Calu3 (cell line): ENCODE results near the gene IFRD2. TPM values are rescaled to one million over a fixed set of nuclear protein-coding genes. Genes with fewer than 3 reads are reported as not detected.

ENCODE experiments used
- BruUV-seq: library from RNA; stranded (reverse); fragments of 400-500 nt; replicated peaks from 2 replicates; lab custom pipeline; 2021; lab: Mats Ljungman, UMichigan
- CTCF ChIA-PET: fragments of 300-600 bp; sonication (Branson Sonifier 250); formaldehyde crosslinking; loops from one replicate; lab custom pipeline; 2022; ENCODE audit warnings: antibody characterized with exemption; lab: Charles Lee
- DNase-seq: peaks from one replicate; pipeline ENCODE4 v3.0.0; 2022
- H3K27ac Mint-ChIP-seq: one replicate; pipeline ENCODE4 v1.8.0; 2022; ENCODE audit warnings: mixed read lengths; ENCODE audit not compliant: unreplicated experiment
- H3K27me3 Mint-ChIP-seq: one replicate; pipeline ENCODE4 v1.8.0; 2022; ENCODE audit warnings: mixed read lengths; ENCODE audit not compliant: unreplicated experiment
- H3K36me3 Mint-ChIP-seq: one replicate; pipeline ENCODE4 v1.8.0; 2022; ENCODE audit warnings: mild to moderate bottlenecking, moderate library complexity, mixed read lengths; ENCODE audit not compliant: insufficient read depth, unreplicated experiment
- H3K4me1 Mint-ChIP-seq: one replicate; pipeline ENCODE4 v1.8.0; 2022; ENCODE audit warnings: mild to moderate bottlenecking, low read depth, mixed read lengths; ENCODE audit not compliant: unreplicated experiment
- H3K4me3 Mint-ChIP-seq: one replicate; pipeline ENCODE4 v1.8.0; 2022; ENCODE audit warnings: mild to moderate bottlenecking, low read depth, moderate library complexity, mixed read lengths; ENCODE audit not compliant: unreplicated experiment
- H3K9me3 Mint-ChIP-seq: one replicate; pipeline ENCODE4 v1.8.0; 2022; ENCODE audit warnings: low read depth, mixed read lengths; ENCODE audit not compliant: unreplicated experiment
- intact Hi-C: fragments of 100-400 bp; cut with micrococcal nuclease; formaldehyde crosslinking; loops from one replicate; pipeline ENCODE4 v1.10.0; 2022; ENCODE audit not compliant: unreplicated experiment
- total RNA-seq: library from RNA; stranded (reverse); gene quantifications from 2 replicates; pipeline ENCODE4 v1.2.3, GENCODE V29; 2022
- TF ChIP-seq, protein P1 (sequence below): fragments of 200-600 bp; IDR thresholded peaks from one replicate; pipeline ENCODE4 v1.8.0; 2022; ENCODE audit warnings: antibody characterized with exemption; ENCODE audit not compliant: unreplicated experiment

The IFRD2 gene
- total RNA-seq, 1 experiment from 2014 or later: 121 TPM

- CTCF ChIA-PET: no interaction called here
- intact Hi-C loops: loop anchor here (10.0 kb wide), 1 partner anchor 49 kb away; the partner anchor contains the start of genes HYAL2 and TUSC2
These were observed 16.1 kb downstream of the IFRD2 start for GRCh38 chr3:50275996-50276761.

DNA sequence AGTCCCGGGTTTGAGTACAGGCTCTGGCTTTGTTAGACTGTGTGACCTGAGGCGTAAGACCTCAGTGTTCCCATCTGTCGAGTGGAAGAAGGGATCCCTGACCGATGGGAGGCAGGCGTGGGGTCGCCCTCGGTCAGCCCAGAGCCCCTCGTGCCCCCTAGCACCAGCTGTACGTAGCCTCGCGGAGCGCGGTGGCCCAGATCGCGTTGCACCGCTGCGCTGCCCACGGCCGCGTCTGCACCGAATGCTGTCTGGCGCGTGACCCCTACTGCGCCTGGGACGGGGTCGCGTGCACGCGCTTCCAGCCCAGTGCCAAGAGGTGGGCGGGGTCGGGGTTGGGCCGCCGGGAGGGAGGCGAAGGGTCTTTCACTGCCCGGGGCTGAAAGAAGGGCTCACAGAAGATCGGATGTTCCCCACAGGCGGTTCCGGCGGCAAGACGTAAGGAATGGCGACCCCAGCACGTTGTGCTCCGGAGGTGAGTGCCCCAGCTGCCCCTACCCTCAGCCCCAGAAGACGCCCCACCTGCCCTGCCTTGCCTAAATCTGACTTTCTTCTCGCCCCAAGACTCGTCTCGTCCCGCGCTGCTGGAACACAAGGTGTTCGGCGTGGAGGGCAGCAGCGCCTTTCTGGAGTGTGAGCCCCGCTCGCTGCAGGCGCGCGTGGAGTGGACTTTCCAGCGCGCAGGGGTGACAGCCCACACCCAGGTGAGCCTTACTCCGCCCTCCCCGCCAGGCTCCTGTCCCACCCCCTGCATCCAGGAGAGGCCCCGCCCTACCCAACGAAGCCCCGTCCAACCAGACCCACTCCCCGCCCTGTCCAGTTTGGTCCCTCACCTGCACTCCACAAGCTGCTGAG, 16.9 kb downstream of the IFRD2 start:
- BruUV-seq: no TSS peak
- TF ChIP-seq, protein P1, sequence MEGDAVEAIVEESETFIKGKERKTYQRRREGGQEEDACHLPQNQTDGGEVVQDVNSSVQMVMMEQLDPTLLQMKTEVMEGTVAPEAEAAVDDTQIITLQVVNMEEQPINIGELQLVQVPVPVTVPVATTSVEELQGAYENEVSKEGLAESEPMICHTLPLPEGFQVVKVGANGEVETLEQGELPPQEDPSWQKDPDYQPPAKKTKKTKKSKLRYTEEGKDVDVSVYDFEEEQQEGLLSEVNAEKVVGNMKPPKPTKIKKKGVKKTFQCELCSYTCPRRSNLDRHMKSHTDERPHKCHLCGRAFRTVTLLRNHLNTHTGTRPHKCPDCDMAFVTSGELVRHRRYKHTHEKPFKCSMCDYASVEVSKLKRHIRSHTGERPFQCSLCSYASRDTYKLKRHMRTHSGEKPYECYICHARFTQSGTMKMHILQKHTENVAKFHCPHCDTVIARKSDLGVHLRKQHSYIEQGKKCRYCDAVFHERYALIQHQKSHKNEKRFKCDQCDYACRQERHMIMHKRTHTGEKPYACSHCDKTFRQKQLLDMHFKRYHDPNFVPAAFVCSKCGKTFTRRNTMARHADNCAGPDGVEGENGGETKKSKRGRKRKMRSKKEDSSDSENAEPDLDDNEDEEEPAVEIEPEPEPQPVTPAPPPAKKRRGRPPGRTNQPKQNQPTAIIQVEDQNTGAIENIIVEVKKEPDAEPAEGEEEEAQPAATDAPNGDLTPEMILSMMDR: no peak
- intact Hi-C loops: loop anchor here (10.0 kb wide), 1 partner anchor 49 kb away; the partner anchor contains the start of genes HYAL2 and TUSC2

More at GRCh38 chr3:50275996-50276761, 16.1 kb downstream of the IFRD2 start:
- no peak overlapping the region for H3K4me3 Mint-ChIP-seq
- no peak for DNase-seq
- no TSS peak for BruUV-seq
- no peaks in the 10 kb centered on the region for H3K9me3 Mint-ChIP-seq
- H3K27me3 Mint-ChIP-seq: no peaks in the 10 kb centered on the region
- TF ChIP-seq, protein P1: no peak
- H3K36me3 Mint-ChIP-seq: peaks cover 21% of the 10 kb centered on the region
- peaks cover 11% of the 10 kb centered on the region for H3K4me1 Mint-ChIP-seq
- no peak overlapping the region for H3K27ac Mint-ChIP-seq

DNA sequence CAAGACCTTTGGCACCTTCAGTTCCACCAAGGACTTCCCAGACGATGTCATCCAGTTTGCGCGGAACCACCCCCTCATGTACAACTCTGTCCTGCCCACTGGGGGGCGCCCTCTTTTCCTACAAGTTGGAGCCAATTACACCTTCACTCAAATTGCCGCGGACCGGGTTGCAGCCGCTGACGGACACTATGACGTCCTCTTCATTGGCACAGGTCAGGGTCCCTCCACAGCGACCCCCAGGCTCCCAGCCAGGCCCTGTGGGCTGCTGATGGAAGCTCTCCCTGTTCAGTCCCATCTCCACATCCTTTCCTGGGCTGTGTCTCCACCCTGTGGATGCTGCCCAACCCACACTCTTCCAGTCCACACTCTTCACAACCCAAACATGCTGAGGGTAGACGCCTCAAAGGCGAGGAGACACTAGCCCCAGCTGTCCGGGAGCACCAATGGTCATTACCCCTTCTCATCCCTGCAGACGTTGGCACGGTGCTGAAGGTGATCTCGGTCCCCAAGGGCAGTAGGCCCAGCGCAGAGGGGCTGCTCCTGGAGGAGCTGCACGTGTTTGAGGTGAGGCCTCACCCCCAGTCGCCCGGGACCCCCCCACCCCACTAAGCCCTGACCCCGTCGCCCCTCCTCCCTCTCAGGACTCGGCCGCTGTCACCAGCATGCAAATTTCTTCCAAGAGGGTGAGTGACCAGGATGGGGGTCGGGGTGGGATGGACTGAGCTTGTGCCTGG, 17.7 kb downstream of the IFRD2 start:
- CTCF ChIA-PET: no interaction called here
- Mint-ChIP-seq H3K27me3 (no peaks in the 10 kb centered on the region), H3K9me3 (no peaks in the 10 kb centered on the region), H3K27ac (peak overlapping the region; percentile 34), H3K4me3 (no peak overlapping the region), H3K4me1 (peaks cover 28% of the 10 kb centered on the region), H3K36me3 (peaks cover 31% of the 10 kb centered on the region)
- intact Hi-C loops: loop anchor here (10.0 kb wide), 1 partner anchor 50 kb away; the partner anchor contains the start of genes HYAL2 and TUSC2
- BruUV-seq: no TSS peak
- TF ChIP-seq, protein P1: peak; percentile 65
- peak; percentile 57 for DNase-seq

More for the DNA sequence above, 16.9 kb downstream of the IFRD2 start:
- Mint-ChIP-seq H3K27me3 (no peaks in the 10 kb centered on the region), H3K9me3 (no peaks in the 10 kb centered on the region), H3K4me3 (no peak overlapping the region), H3K27ac (no peak overlapping the region), H3K36me3 (peaks cover 22% of the 10 kb centered on the region), H3K4me1 (peaks cover 19% of the 10 kb centered on the region)
- CTCF ChIA-PET: no interaction called here
- DNase-seq: no peak

- no TSS peak for BruUV-seq
- peak overlapping the region; percentile 32 for H3K27ac Mint-ChIP-seq
- H3K4me3 Mint-ChIP-seq: peak overlapping the region; percentile 63
- no peaks in the 10 kb centered on the region for H3K9me3 Mint-ChIP-seq
- peaks cover 36% of the 10 kb centered on the region for H3K4me1 Mint-ChIP-seq
- no peaks in the 10 kb centered on the region for H3K27me3 Mint-ChIP-seq
- peaks cover 39% of the 10 kb centered on the region for H3K36me3 Mint-ChIP-seq
- DNase-seq: no peak
- intact Hi-C loops: loop anchor here (1.0 to 10.0 kb wide), 4 partner anchors 46 to 153 kb away; partner anchors contain the start of genes HYAL2 and TUSC2
- TF ChIP-seq, protein P1: no peak
- CTCF ChIA-PET: no interaction called here
These were observed 18.6 kb downstream of the IFRD2 start for GRCh38 chr3:50273689-50274065.
